Stimulated activated naive CD8-positive, alpha-beta T cell treated with anti-CD3 and anti-CD28 coated beads, Interleukin-15, Interleukin-2, amounts not matched to agents 100 U/mL and 50 U/mL, for 24 hours (primary cell): ENCODE measurements around the gene CAPN15.

Experiments
- ATAC-seq: fragments of 150-1000 bp; cut with Tn5 transposase; one replicate; pipeline ENCODE4 v1.10.0; 2021
- DNase-seq: peaks from one replicate; pipeline ENCODE4 v3.0.0; 2021

CAPN15 gene

DNA sequence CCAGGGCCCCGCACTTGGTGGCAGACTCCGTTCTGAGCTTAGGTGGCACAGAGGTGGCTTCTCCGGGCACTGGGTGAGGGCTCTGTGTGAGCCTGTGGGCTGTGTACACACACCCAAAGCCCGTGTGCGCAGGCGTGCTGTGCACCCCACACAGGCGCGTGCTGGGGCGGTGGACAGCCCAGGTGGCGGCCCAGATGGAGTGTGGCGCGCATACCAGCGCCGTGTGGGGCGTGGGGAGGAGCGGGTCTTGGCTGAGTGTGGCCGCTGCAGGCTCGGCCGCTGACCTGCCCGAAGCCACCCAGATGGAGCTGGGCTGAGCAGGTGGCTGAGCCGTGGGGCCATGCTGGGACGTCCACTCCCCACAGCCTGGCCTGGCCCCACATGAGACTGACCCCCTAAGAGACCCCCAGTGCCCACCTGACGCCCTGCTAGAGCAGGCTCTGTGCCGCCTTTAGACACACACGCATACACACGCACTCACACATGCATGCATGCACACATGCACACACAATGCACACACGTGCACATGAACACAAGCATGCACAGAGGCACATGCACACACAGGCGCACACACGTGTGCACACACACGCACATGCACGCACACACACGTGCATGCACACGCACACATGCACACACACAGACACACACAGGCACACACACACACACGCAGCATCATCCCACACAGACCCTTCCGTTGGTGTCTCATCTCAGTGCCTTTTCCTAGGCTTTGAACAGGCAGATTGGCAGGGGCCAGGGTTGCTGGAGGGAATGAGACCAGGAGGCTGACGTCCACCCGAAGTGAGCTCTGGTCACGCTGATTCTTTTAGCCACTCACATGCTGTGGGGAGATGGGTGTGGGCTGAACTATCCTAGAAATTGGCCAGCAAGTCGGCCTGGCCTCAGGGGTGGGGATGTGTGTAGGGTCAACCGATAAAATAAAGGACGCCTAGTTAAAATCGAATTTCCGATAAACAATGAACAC is 34.7 kb downstream of the CAPN15 start:
- DNase-seq (no peak), ATAC-seq (no peak)

DNA sequence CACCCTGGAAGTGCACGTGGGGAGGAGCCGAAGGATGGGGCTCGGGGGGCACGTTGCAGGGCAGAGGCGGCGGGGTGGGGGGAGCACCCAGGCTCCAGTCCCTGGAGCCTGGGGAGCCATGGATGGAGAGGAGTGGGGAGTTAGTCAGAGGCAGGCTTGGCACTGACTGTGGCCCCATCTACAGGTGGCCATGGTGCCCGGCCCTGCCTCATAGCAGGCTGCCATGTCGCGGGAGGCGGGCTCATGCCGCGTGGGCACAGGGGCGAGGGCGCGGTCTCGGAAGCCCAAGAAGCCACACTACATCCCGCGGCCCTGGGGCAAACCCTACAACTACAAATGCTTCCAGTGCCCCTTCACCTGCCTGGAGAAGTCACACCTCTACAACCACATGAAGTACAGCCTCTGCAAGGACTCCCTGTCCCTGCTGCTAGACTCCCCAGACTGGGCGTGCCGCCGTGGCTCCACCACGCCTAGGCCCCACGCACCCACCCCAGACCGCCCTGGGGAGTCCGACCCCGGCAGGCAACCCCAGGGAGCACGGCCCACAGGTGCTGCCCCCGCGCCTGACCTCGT is 35.6 kb downstream of the CAPN15 start:
- ATAC-seq (no peak), DNase-seq (no peak)

DNA sequence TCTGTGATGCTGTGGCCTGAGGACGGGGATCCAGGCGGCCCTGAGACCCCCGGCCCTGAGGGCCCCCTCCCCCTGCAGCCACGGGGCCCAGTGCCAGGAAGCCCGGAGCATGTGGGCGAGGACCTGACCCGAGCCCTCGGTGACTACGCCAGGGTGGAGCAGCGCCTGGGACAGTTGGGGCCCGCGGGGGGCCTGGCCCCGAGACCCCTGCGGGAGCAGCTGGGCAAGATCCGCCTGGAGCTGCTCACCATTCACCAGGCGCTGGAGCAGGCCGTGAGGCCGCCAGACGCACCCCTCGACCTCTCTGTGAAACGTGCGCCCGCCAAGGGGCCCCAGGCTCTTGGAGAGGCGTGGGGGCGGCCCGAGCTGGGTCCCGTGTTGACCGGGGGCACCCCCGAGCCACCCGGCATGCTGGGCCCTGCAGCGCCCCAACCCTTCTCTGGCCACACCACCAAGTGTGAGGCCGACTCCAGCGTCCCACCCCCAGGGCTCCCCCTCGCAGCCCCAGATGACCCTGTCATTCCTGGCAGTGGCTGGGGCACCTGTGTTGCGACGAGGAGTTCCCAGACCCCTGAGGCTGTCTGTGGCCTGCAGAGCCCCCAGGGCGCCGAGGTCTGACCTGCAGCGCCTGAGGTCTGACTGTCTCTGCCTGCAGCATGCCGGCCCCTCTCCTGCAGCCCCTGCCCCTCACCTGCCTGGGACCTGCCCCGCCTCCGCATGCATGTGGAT is 37.3 kb downstream of the CAPN15 start:
- no peak for DNase-seq
- no peak for ATAC-seq

DNA sequence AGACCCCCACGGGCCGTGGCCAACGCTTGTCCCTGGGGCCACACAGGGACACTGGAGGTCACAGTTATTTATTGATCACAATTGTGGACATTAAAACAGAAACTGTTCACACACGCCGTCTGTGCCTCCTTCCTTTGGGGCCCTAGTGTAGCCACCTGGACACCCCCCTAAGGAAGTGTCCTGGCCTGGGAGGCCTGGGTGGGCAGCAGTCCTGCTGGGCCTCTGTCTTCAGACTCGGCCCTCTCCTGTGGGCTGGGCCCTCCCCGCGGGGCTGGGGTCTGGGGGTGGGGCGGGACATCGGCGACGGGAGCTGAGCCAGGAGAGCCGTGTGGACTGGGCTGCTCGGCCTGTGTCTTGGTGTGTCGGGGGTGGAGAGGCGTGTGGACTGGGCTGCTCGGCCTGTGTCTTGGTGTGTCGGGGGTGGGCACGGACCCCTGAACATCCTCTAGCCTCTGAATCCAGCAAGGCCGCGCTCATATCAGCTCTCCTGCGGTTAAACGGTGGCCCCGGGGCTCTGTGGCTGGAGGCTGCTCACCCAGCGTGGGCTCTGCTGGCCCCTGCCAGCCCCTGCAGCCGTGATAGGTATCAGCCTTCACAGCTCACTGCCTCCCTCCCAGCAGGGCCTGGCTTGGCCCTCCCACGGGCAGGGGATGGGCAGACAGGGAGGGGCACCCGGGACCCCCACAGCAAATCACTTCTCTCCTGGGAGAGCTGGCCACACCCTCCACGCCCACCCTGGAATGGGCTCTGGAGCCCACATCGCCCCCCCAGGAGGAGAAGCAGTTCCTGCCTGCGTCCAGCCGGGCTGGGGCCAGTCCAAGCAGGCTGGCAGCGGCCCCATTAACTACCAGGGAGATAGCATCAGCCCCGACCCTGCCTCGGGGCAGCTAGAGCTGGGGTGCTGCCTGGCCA is 38.2 kb downstream of the CAPN15 start:
- DNase-seq (no peak), ATAC-seq (no peak)

DNA sequence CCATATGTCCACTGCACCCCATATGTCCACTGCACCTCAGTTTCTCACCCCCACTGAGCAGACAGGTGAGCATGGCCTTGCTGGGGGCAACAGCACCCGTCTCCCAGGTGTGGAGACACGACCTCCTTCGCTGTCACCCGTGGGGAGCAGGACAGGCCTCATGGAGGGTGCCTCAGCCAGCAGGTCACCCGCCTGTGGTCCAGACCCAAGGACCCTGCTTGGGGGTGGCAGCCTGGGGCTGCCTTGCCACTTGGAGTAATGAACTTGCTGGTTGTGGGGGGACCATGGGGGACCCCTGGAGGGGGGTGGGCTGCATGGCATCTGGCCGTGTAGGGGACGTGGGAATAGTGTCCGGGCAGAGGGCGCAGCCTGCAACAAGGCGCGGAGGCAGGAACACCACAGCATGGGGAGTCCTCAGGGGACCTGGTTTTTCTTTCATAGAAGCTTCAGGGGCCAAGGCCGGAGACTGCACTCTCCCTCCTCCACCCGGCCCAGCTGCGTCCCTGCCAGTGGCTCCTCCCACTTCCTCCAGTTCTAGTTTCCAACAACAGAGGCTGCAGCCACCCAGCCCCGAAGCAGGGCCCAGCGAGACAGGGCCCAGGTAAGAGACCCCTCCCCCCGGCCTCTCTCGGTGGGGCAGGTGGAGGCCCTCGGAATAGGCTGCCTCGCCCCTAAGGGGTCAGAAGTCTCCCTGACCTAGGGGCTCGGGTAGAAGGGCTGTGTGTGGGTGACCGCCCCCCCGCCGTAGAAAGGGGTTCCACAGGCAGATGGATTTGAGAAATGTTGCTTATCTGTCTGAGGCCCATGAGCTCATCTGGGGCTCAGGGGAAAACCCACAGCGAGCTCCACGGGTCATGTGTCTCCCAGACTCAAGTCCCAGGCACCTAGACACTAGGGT is 39.2 kb downstream of the CAPN15 start, which contains the start of gene NHLRC4:
TSS of gene NHLRC4 (plus strand) at position 531 of the 898 bp plus-strand sequence. CDS start 1,043 bp downstream, outside the sequence.
- ATAC-seq, result peak; percentile 38
- peak; percentile 58 for DNase-seq

DNA sequence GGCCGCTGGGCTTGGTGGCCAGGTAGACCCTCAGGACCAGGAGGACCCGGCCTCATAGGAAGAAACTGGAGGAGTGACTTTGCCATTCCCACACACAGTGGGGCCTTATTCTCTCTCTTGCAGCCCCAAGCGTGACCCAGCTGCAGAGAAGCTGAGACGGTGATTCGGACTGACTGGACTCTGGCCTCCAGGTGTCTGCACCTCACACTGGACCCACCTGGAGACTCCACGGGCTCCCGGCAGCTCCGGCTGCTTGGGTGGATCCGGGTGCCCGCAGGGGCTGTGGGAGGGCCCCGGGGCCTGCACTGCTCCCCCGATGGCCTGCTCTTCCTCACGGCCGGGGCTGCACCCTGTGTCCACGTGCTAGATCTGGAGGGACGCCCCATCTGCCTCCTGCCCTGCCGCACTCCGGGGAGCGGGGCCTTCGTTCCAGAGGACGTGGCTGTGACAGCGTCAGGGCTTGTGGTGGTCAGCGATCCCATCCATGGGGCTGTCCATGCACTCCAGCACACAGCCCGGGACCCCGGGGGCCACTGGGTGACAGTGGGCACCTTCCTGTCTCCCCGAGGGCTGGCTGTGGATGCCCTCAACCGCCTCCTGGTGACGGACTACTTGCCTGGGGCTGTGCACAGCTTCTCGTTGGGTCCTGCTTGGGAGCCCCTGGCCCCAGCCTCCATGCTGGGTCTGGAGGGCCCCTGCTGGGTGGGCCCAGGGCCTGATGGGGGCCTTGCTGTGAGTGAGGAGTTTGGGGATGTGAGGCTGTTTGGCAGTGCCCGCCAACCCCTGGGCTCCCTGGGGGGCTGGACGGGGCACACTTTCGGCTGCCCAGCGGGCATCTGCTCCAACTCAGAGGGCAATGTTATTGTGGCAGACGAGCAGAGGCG is 40.1 kb downstream of the CAPN15 start:
- ATAC-seq (no peak), DNase-seq (no peak)

DNA sequence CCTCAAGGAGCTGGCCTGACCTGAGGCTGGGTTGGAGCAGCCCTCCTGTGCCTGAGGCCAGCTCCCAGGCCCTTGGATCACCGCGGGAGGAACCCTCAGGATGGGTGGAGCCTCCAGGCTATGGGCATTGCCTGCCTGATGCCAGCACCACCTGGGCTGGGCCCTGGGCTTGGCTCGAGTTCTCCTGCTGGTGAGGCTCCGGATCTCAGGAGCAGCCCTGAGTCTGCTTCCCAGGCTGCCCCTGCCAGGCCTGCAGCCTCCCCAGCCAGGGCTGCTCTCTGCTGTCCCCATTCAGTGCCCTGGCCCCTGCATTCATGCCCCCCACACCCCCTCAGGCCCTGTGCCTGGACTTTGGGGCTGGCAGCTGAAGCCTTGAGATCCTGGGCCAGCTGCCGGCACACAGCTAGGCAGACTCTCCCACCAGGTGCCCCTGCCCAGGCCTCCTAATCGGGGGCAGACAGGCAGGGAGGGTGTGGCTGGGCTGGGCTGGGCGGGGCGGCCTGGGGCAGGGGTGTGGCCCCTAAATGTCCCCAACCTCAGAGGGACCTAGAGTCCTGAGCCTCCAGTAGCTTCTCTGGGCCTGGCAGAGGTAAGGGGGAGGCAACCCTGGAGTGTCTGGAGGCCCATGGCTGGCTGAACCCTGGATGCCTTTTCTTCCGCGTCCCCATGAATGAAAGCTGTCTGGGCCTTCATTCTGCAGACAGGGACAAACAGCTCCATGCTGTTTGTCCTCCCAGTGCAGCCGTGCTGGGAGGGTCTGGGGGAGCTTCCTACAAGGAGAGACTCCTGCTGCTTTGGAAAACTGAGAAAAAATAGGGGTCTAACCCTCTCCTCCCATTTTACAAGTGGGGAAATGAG is 41.1 kb downstream of the CAPN15 start:
- ATAC-seq (no peak), DNase-seq (no peak)

DNA sequence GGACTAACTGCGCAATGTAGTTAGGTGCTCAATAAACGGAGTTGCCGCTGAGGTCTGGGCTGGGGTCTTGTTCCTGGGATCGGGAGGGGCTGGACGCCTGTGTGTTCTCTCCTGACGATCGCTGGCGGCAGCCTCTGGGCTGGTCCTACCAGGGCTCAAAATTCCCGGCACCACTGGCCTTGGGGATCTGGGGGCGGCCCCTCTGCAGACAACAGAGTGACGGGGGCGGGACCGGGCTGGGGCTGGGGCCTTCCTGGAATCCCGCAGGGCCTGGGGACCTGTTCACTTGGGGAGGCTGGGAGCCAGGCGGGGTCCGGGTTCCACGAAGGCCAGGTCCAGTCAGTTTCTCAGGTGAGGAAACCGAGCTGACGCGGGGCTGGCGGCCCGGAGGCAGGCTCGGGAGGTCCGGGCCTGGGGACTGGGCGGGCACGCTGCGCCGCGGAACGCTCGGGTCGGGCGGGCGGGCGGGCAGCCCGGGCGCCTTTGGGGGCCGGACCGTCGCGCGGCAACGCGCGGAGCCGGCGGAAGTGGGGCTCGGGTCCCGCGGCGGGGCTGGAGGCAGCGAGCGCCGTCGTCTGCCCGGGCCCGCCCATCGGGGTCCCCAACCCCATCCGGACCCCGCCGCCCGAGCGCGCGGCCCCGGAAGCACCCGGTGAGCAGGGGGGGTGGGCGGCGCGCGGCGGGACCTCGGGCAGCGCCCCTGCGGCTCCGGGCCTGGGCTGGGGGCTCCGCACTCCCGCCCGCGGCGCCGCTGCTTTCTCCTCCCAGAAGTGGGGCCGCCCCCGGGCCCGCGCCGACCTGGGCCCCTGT is 42.1 kb downstream of the CAPN15 start, which contains the start of gene PIGQ:
TSS of gene PIGQ (plus strand) at position 524 of the 810 bp plus-strand sequence. CDS start 4,107 bp downstream, outside the sequence.
- peak; percentile 78 for DNase-seq
- ATAC-seq, result peak; percentile 78

DNA sequence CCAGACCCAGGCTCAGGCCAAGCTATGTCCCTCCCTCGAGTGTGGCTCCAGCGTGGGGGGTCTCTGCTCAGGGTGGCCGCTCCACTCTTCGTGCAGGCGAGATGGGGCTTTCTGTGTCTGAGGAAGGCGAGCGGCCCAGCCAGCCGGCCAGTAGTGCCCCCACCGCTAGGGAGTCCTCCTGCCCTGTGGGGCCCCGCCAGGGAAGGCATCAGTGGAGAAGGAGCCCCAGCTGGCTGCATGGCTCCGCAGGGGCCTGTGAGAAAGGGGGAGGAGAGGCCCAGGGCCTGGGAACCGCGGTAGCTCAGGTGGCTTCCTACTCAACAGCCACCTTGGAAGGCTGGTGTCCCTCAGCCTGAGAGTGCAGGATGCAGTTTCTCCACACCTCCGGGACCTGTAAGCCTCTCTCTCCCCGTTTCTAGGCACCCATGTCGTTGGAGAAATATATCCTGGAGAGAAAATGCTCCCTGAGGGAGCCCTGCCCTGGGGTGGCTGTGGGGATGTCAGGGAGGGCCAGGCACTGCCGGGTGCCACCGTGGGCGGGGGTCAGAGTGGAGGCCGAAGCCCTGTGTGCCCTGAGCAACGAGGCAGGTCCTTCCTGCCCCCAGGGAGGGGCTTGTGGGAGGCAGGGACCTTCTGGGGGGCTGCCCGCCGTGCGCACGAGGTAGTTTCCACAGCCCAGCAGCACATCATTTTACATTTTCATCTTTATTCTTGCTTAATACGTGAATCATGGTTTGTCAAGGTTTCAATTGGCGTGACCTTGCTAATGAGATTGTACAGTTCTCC is 45.5 kb downstream of the CAPN15 start:
- ATAC-seq, result no peak
- no peak for DNase-seq

DNA sequence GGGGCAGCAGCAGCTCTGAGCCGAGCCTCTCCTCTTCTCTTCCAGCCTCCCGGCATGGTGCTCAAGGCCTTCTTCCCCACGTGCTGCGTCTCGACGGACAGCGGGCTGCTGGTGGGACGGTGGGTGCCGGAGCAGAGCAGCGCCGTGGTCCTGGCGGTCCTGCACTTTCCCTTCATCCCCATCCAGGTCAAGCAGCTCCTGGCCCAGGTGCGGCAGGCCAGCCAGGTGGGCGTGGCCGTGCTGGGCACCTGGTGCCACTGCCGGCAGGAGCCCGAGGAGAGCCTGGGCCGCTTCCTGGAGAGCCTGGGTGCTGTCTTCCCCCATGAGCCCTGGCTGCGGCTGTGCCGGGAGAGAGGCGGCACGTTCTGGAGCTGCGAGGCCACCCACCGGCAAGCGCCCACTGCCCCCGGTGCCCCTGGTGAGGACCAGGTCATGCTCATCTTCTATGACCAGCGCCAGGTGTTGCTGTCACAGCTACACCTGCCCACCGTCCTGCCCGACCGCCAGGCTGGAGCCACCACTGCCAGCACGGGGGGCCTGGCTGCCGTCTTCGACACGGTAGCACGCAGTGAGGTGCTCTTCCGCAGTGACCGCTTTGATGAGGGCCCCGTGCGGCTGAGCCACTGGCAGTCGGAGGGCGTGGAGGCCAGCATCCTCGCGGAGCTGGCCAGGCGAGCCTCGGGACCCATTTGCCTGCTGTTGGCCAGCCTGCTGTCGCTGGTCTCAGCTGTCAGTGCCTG is 46.7 kb downstream of the CAPN15 start:
- ATAC-seq, result no peak
- no peak for DNase-seq

DNA sequence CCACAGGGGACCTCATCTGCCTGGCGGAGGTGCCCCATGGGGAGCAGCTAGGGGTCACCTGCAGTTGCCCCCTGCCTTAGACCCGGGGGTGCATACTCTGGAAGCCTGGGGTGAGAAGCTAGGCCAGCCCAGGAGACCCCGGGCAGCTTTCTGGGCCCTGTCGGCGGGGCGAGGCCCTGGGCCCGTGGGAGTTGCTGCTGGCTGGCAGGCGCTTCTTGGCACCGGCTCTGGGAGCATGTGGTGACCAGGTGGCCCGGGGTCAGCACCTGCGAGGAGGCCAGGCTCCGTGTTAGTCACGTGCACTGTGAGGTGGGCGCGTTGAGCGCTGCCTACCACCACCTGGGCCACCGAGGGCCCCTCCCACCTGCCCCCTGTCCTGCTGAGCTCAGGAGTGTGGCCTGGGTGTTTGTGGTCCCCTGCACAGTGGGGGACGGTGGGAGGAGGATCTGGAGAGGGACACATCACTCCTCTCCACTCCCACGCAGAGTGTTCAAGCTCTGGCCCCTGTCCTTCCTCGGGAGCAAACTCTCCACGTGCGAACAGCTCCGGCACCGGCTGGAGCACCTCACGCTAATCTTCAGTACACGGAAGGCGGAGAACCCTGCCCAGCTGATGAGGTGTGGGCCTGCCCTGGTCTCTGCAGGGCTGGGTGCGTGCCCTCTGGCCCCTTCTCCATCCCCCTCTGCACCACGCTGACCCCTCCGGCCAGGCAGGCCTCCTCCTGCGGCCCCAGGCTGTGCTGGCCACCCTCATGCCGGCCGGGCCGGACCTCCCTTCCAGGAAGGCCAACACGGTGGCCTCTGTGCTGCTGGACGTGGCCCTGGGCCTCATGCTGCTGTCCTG is 48.1 kb downstream of the CAPN15 start:
- no peak for DNase-seq
- no peak for ATAC-seq

DNA sequence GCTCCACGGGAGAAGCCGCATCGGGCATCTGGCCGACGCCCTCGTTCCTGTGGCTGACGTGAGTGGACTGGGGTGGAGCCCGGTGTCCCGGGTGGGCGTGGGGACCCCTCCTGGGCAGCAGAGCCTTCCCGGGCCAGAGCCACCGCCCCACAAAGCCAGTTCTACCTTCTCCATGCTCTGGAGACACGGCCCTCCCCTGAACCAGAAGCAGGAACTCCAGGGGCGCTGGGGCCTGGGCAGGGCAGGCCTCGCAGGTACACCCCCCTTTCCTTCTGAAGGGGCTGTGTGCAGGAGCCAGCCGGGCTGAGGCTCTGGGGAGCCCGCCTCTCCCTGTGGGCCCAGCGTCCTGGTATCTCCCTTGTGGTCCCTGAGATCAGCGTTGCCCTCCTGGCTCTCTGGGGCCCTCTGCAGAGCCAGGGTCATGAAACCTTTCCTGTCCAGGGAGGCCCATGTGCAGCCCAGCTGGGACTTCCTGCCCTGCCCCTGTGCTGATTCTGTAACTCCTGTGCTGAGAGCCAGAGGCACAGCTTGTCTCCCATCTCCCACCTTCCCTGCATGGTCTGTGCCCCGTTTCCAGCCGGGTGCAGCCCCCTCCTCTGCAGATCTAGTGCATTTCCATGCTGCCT is 48.8 kb downstream of the CAPN15 start:
- ATAC-seq, result no peak

DNA sequence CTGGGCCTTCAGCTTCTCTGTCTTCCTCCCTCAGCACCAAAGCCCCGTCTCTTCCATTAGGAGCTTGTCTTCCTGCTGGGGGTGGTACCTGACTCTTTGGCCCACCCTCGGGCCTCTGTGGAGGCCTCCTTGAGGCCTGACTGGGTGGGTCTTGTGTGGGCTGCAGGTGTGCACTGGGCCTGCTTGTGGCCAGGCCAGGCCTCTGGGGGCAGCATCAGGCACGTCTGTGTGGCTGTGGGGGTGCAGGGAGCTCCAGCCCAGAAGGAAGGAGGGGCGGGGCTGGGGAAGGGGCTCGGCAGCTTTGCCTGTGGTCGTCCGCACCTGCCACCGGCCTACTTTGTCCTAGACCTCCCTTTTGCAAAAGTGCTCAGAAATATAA is 49.3 kb downstream of the CAPN15 start:
- DNase-seq (no peak), ATAC-seq (no peak)

More for the DNA sequence above, 48.8 kb downstream of the CAPN15 start:
- DNase-seq, result no peak

DNA sequence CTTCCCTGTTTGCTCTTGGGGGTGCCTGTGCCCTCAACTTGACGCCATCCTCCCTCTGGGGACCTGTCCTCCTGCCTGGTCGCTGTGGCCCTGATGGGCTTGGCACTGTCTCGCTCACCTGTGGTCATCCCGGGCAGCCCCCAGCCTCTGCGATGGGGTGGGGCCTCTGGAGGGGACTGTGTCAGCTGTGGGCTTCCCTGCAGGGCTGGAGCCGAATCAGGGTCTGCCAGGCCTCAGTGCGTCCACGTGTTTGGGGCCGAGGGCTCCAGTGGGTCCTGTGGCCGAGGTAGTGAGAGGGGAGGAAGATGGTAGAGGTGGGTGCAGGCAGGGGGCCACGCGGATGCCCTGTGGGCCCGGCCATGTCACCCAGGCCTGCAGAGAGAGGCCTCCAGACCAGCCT is 50.3 kb downstream of the CAPN15 start:
- no peak for DNase-seq
- no peak for ATAC-seq
